ENCODE results near the gene PPARD.
"Not testable (repeated sequence)": the region's sequence is repeated elsewhere in the genome, so short reads cannot be mapped to it uniquely, and the experiment has no call there.

PPARD gene

GRCh38 chr6:35435074-35435837 lies 92.9 kb downstream of the PPARD start:
- Histone ChIP-seq H3K9me3 (ENCODE audit: control insufficient read depth in 1 of 2, low read length in 2 of 2) (peaks cover 0 to under 1% of the 10 kb centered on the region in 2 donors), H3K36me3 (ENCODE audit: control insufficient read depth in 1 of 2, insufficient read depth in 2 of 2, low read length in 2 of 2) (no peaks in the 10 kb centered on the region), H3K27me3 (ENCODE audit: control insufficient read depth in 1 of 2, insufficient read depth in 2 of 2, low read length in 2 of 2) (no peaks in the 10 kb centered on the region), H3K9ac (ENCODE audit: low read depth in 1 of 2, low read length in 2 of 2) (peak overlapping the region in 1 of 2 donors; percentile 38), H3K4me1 (ENCODE audit: control insufficient read depth in 1 of 2, insufficient read depth in 2 of 2, low read length in 2 of 2) (peaks cover 27 to 42% of the 10 kb centered on the region in 2 donors), H3K27ac (ENCODE audit: low read depth, low read length) (no peak overlapping the region), H3K4me3 (ENCODE audit: low read depth in 1 of 2, low read length in 2 of 2) (no peak overlapping the region)

DNA sequence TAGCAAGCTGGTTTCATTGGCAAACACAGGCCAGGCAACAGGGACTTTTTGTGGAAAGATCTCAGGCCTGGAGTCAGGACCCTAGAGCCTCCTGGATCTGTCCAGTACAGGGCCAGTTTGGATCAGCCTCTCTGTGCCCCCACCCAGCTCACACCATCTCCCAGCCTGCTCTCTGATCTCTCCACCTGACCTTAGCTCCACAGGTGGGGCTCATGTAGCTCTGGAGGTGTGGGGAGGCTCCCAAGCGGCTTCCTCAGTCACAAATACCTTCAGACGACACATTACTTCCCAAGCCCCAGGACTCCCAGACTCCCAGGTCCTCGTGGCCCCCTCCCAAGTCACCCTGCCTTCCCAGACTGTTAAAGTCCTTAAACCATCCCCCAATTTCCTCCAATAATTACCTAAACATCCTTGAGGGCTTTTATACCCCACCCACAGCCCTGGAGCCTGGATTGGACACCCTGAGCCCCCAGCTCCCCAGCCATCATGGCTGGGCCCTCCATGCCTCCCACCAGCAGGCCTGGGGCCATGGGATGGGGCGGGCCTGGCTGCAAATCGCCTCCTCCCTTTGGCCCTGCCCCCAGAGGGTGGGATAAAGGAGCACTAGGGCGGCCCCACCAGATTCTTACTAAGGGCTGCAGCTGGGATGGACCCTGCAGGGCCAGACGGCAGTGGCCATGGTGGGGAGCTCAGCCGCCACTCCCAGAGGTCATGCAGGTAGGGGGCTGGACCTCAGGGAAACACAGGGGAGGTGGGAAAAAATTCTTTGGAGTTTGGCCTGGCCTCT lies 93.9 kb downstream of the PPARD start:
- H3K9ac ChIP-seq (ENCODE audit: low read depth in 1 of 2, low read length in 2 of 2): no peak overlapping the region
- H3K9me3 ChIP-seq (ENCODE audit: control insufficient read depth in 1 of 2, low read length in 2 of 2): no peaks in the 10 kb centered on the region
- H3K27me3 ChIP-seq (ENCODE audit: control insufficient read depth in 1 of 2, insufficient read depth in 2 of 2, low read length in 2 of 2): no peaks in the 10 kb centered on the region
- no peaks in the 10 kb centered on the region for H3K36me3 ChIP-seq (ENCODE audit: control insufficient read depth in 1 of 2, insufficient read depth in 2 of 2, low read length in 2 of 2)
- peaks cover 27 to 42% of the 10 kb centered on the region in 2 donors for H3K4me1 ChIP-seq (ENCODE audit: control insufficient read depth in 1 of 2, insufficient read depth in 2 of 2, low read length in 2 of 2)
- no peak overlapping the region for H3K27ac ChIP-seq (ENCODE audit: low read depth, low read length)
- H3K4me3 ChIP-seq (ENCODE audit: low read depth in 1 of 2, low read length in 2 of 2): no peak overlapping the region

GRCh38 chr6:35438378-35439065 lies 96.2 kb downstream of the PPARD start:
- H3K9ac ChIP-seq (ENCODE audit: low read depth in 1 of 2, low read length in 2 of 2); H3K27me3 ChIP-seq (ENCODE audit: control insufficient read depth in 1 of 2, insufficient read depth in 2 of 2, low read length in 2 of 2); H3K9me3 ChIP-seq (ENCODE audit: control insufficient read depth in 1 of 2, low read length in 2 of 2); H3K36me3 ChIP-seq (ENCODE audit: control insufficient read depth in 1 of 2, insufficient read depth in 2 of 2, low read length in 2 of 2); H3K4me3 ChIP-seq (ENCODE audit: low read depth in 1 of 2, low read length in 2 of 2); H3K27ac ChIP-seq (ENCODE audit: low read depth, low read length): not testable (repeated sequence)
- H3K4me1 ChIP-seq (ENCODE audit: control insufficient read depth in 1 of 2, insufficient read depth in 2 of 2, low read length in 2 of 2): peaks cover 27 to 37% of the 10 kb centered on the region in 2 donors

- Histone ChIP-seq H3K27ac (ENCODE audit: low read depth, low read length) (no peak overlapping the region), H3K36me3 (ENCODE audit: control insufficient read depth in 1 of 2, insufficient read depth in 2 of 2, low read length in 2 of 2) (no peaks in the 10 kb centered on the region), H3K9me3 (ENCODE audit: control insufficient read depth in 1 of 2, low read length in 2 of 2) (no peaks in the 10 kb centered on the region), H3K4me3 (ENCODE audit: low read depth in 1 of 2, low read length in 2 of 2) (no peak overlapping the region), H3K9ac (ENCODE audit: low read depth in 1 of 2, low read length in 2 of 2) (no peak overlapping the region), H3K27me3 (ENCODE audit: control insufficient read depth in 1 of 2, insufficient read depth in 2 of 2, low read length in 2 of 2) (no peaks in the 10 kb centered on the region), H3K4me1 (ENCODE audit: control insufficient read depth in 1 of 2, insufficient read depth in 2 of 2, low read length in 2 of 2) (peaks cover 27 to 31% of the 10 kb centered on the region in 2 donors)
Observed at GRCh38 chr6:35439308-35439707, 97.0 kb downstream of the PPARD start.

DNA sequence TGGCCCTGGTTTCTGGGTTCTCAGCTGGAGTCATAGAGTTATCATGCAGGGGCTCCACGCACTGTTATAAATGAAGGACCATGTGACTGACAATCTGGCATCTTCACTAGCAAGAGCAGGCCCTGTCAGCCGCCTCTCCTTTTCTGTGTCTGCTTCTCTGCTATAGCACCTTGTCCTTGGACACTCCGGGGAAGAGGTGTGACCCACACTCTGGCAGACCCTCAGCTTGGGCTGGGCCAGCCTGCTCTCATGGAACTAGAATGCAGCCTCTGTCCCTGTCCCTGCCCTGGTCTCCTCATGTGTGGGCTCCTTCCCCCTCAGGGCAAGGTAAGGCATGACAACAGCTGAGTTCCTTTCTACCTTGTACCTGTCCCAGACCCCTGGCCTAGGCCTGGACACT lies 98.8 kb downstream of the PPARD start:
- Histone ChIP-seq H3K36me3 (ENCODE audit: control insufficient read depth in 1 of 2, insufficient read depth in 2 of 2, low read length in 2 of 2) (no peaks in the 10 kb centered on the region), H3K4me3 (ENCODE audit: low read depth in 1 of 2, low read length in 2 of 2) (no peak overlapping the region), H3K27ac (ENCODE audit: low read depth, low read length) (no peak overlapping the region)

DNA sequence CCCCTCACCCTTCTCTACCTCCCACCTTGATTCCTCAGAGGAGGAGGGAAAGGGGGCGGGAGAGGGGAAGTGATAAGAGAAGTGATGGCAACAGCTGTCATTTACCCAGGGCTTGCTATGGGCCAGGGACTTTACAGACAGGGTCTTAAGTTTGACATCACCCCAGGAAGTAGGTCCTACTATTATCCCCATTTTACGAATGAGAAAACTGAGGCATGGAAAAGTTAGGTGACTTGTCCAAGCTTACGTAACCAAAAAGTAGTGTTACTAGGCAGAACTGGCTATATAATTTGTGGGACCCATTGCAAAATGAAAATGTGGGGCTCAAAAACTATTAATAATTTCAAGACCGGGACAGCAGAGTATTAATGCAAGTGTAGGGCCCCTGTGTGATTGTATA lies 99.3 kb downstream of the PPARD start:
- H3K9me3 ChIP-seq (ENCODE audit: control insufficient read depth in 1 of 2, low read length in 2 of 2): no peaks in the 10 kb centered on the region
- no peak overlapping the region for H3K27ac ChIP-seq (ENCODE audit: low read depth, low read length)
- H3K27me3 ChIP-seq (ENCODE audit: control insufficient read depth in 1 of 2, insufficient read depth in 2 of 2, low read length in 2 of 2): no peaks in the 10 kb centered on the region
- no peak overlapping the region for H3K4me3 ChIP-seq (ENCODE audit: low read depth in 1 of 2, low read length in 2 of 2)
- no peaks in the 10 kb centered on the region for H3K36me3 ChIP-seq (ENCODE audit: control insufficient read depth in 1 of 2, insufficient read depth in 2 of 2, low read length in 2 of 2)
- H3K9ac ChIP-seq (ENCODE audit: low read depth in 1 of 2, low read length in 2 of 2): no peak overlapping the region
- H3K4me1 ChIP-seq (ENCODE audit: control insufficient read depth in 1 of 2, insufficient read depth in 2 of 2, low read length in 2 of 2): peaks cover 8% of the 10 kb centered on the region in 2 donors

More for the DNA sequence above, 98.8 kb downstream of the PPARD start:
- Histone ChIP-seq H3K4me1 (ENCODE audit: control insufficient read depth in 1 of 2, insufficient read depth in 2 of 2, low read length in 2 of 2) (peaks cover 12 to 13% of the 10 kb centered on the region in 2 donors), H3K9me3 (ENCODE audit: control insufficient read depth in 1 of 2, low read length in 2 of 2) (no peaks in the 10 kb centered on the region), H3K9ac (ENCODE audit: low read depth in 1 of 2, low read length in 2 of 2) (no peak overlapping the region), H3K27me3 (ENCODE audit: control insufficient read depth in 1 of 2, insufficient read depth in 2 of 2, low read length in 2 of 2) (no peaks in the 10 kb centered on the region)

GRCh38 chr6:35442693-35443092 lies 100.3 kb downstream of the PPARD start:
- Histone ChIP-seq H3K9ac (ENCODE audit: low read depth in 1 of 2, low read length in 2 of 2) (no peak overlapping the region), H3K36me3 (ENCODE audit: control insufficient read depth in 1 of 2, insufficient read depth in 2 of 2, low read length in 2 of 2) (no peaks in the 10 kb centered on the region), H3K4me1 (ENCODE audit: control insufficient read depth in 1 of 2, insufficient read depth in 2 of 2, low read length in 2 of 2) (peaks cover 3 to 4% of the 10 kb centered on the region in 2 donors), H3K9me3 (ENCODE audit: control insufficient read depth in 1 of 2, low read length in 2 of 2) (no peaks in the 10 kb centered on the region), H3K27ac (ENCODE audit: low read depth, low read length) (no peak overlapping the region), H3K4me3 (ENCODE audit: low read depth in 1 of 2, low read length in 2 of 2) (no peak overlapping the region), H3K27me3 (ENCODE audit: control insufficient read depth in 1 of 2, insufficient read depth in 2 of 2, low read length in 2 of 2) (no peaks in the 10 kb centered on the region)

- Histone ChIP-seq H3K9me3 (ENCODE audit: control insufficient read depth in 1 of 2, low read length in 2 of 2) (no peaks in the 10 kb centered on the region), H3K36me3 (ENCODE audit: control insufficient read depth in 1 of 2, insufficient read depth in 2 of 2, low read length in 2 of 2) (no peaks in the 10 kb centered on the region), H3K27ac (ENCODE audit: low read depth, low read length) (no peak overlapping the region), H3K4me1 (ENCODE audit: control insufficient read depth in 1 of 2, insufficient read depth in 2 of 2, low read length in 2 of 2) (peaks cover 2 to 3% of the 10 kb centered on the region in 2 donors), H3K27me3 (ENCODE audit: control insufficient read depth in 1 of 2, insufficient read depth in 2 of 2, low read length in 2 of 2) (no peaks in the 10 kb centered on the region), H3K9ac (ENCODE audit: low read depth in 1 of 2, low read length in 2 of 2) (no peak overlapping the region), H3K4me3 (ENCODE audit: low read depth in 1 of 2, low read length in 2 of 2) (no peak overlapping the region)
Observed at GRCh38 chr6:35443341-35444030, 101.1 kb downstream of the PPARD start.

DNA sequence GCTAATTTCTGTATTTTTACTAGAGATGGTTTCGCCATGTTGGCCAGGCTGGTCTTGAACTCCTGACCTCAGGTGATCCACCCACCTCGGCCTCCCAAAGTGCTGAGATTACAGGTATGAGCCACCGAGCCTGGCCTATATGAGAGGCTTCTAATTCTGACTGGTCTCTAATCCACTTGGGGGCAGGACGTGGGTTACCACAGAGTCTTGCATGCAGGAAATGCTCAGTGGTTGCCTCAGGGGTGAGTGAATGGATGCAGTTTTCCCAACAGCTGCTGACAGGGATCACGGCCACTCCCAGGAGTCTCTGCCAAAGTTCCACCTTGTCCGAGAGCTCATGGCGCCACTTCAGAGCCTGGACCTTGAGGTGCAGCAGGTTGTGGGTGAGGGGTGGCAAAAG lies 103.3 kb downstream of the PPARD start:
- H3K36me3 ChIP-seq (ENCODE audit: control insufficient read depth in 1 of 2, insufficient read depth in 2 of 2, low read length in 2 of 2): no peaks in the 10 kb centered on the region
- H3K4me1 ChIP-seq (ENCODE audit: control insufficient read depth in 1 of 2, insufficient read depth in 2 of 2, low read length in 2 of 2): no peaks in the 10 kb centered on the region
- H3K9me3 ChIP-seq (ENCODE audit: control insufficient read depth in 1 of 2, low read length in 2 of 2): no peaks in the 10 kb centered on the region
- H3K4me3 ChIP-seq (ENCODE audit: low read depth in 1 of 2, low read length in 2 of 2): no peak overlapping the region
- no peaks in the 10 kb centered on the region for H3K27me3 ChIP-seq (ENCODE audit: control insufficient read depth in 1 of 2, insufficient read depth in 2 of 2, low read length in 2 of 2)
- no peak overlapping the region for H3K27ac ChIP-seq (ENCODE audit: low read depth, low read length)
- no peak overlapping the region for H3K9ac ChIP-seq (ENCODE audit: low read depth in 1 of 2, low read length in 2 of 2)
